HepG2 (cell line): ENCODE data around the gene EPHA4.

ENCODE experiments used
- ARNT ChIP-seq: fragments of 450-650 bp; IDR thresholded peaks from 2 replicates; pipeline ENCODE4 v1.6.1; 2017
- ATRX ChIP-seq: sonication (generic); formaldehyde crosslinking; IDR thresholded peaks from 2 replicates; pipeline ENCODE4 v1.4.0; 2020; ENCODE audit warnings: missing genetic modification reagents, borderline replicate concordance
- FIP1L1 ChIP-seq: fragments of 200-400 bp; formaldehyde crosslinking; IDR thresholded peaks from 2 replicates; pipeline ENCODE4 v1.6.1; 2018; ENCODE audit warnings: low read depth, mild to moderate bottlenecking, low read length, moderate library complexity, borderline replicate concordance; ENCODE audit not compliant: insufficient read depth
- HOXA9 ChIP-seq: sonication (generic); formaldehyde crosslinking; IDR thresholded peaks from 2 replicates; pipeline ENCODE4 v1.8.1; 2022; ENCODE audit warnings: missing genetic modification reagents, mild to moderate bottlenecking, moderate library complexity, borderline replicate concordance
- KDM1A ChIP-seq: IDR thresholded peaks from 2 replicates; pipeline ENCODE4 v1.6.1; 2016; ENCODE audit warnings: missing compliant biosample characterization
- MAFF ChIP-seq: IDR thresholded peaks from 2 replicates; pipeline ENCODE4 v1.6.1; 2011; ENCODE audit warnings: low read depth, low read length, improper control_type of control experiment
- NCOA2 ChIP-seq: sonication (generic); formaldehyde crosslinking; IDR thresholded peaks from 2 replicates; pipeline ENCODE4 v1.8.0; 2022; ENCODE audit warnings: inconsistent platforms
- POLR2AphosphoS5 ChIP-seq: IDR thresholded peaks from 2 replicates; pipeline ENCODE4 v1.6.1; 2012; ENCODE audit warnings: low read depth, low read length
- SIN3B ChIP-seq: fragments of 150-350 bp; IDR thresholded peaks from 2 replicates; pipeline ENCODE4 v1.6.1; 2014; ENCODE audit warnings: low read length
- ZNF530 ChIP-seq: sonication (generic); formaldehyde crosslinking; IDR thresholded peaks from 2 replicates; pipeline ENCODE4 v1.5.0; 2020; ENCODE audit warnings: low read depth, mild to moderate bottlenecking, missing genetic modification reagents
- TF ChIP-seq, protein P1 (sequence below): sonication (generic); formaldehyde crosslinking; IDR thresholded peaks from 2 replicates; pipeline ENCODE4 v1.5.0; 2020; ENCODE audit warnings: mild to moderate bottlenecking, missing genetic modification reagents, moderate library complexity

DNA sequence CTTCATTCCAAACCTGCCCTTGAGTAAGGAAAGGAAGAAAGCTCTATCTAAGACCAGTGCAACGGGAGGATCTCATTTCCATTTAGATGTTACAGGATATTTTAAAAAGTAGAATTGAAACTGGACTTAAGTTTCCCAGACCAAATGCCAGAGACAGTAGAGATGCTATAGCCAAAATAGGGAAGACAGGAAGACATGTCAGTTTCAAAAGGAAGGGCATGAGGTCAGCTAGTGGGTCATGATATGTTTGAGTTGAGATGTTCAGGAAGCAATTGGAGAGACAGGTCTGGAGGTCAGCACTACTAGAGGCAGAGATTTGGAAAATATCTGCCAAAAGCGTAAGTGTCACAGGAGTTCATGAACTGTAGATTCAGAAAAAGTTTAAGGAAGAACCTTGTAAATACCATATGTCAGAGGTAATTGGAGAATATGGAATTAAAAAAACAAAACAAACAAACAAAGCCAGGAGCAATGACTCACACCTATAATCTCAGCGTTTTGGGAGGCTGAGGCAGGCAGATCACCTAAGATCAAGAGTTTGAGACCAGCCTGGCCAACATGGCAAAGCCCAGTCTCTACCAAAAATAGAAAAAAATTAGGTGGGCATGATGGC lies 50.8 kb downstream of the EPHA4 start:
- TF ChIP-seq KDM1A (CRISPR knock-in tag) (no peak), NCOA2 (CRISPR knock-in tag) (no peak), FIP1L1 (no peak), HOXA9 (CRISPR knock-in tag) (no peak), ARNT (no peak), POLR2AphosphoS5 (no peak), ZNF530 (no peak), SIN3B (no peak), MAFF (no peak), ATRX (CRISPR knock-in tag) (no peak)
- TF ChIP-seq, protein P1, sequence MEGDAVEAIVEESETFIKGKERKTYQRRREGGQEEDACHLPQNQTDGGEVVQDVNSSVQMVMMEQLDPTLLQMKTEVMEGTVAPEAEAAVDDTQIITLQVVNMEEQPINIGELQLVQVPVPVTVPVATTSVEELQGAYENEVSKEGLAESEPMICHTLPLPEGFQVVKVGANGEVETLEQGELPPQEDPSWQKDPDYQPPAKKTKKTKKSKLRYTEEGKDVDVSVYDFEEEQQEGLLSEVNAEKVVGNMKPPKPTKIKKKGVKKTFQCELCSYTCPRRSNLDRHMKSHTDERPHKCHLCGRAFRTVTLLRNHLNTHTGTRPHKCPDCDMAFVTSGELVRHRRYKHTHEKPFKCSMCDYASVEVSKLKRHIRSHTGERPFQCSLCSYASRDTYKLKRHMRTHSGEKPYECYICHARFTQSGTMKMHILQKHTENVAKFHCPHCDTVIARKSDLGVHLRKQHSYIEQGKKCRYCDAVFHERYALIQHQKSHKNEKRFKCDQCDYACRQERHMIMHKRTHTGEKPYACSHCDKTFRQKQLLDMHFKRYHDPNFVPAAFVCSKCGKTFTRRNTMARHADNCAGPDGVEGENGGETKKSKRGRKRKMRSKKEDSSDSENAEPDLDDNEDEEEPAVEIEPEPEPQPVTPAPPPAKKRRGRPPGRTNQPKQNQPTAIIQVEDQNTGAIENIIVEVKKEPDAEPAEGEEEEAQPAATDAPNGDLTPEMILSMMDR (CRISPR knock-in tag): no peak
